DOHH2 (cell line): ENCODE data around the gene MACROD1.

Experiments used
- H3F3A ChIP-seq: fragments of 200-600 bp; sonication (generic), shearing (Covaris generic); 2 replicates; pipeline ENCODE4 v1.6.0; 2016; ENCODE audit warnings: antibody characterized with exemption, mild to moderate bottlenecking; ENCODE audit not compliant: control insufficient read depth, insufficient read depth
- H3K27ac ChIP-seq: fragments of 200-600 bp; sonication (generic); 2 replicates; pipeline ENCODE4 v1.5.1; 2014; ENCODE audit warnings: low read depth, mild to moderate bottlenecking, low read length, moderate library complexity
- H3K27me3 ChIP-seq: fragments of 200-600 bp; sonication (generic); 2 replicates; pipeline ENCODE4 v1.6.1; 2014; ENCODE audit warnings: mild to moderate bottlenecking, low read length, mixed read lengths; ENCODE audit not compliant: control insufficient read depth
- H3K36me3 ChIP-seq: fragments of 200-600 bp; sonication (generic); 2 replicates; pipeline ENCODE4 v1.6.1; 2014; ENCODE audit warnings: mild to moderate bottlenecking, low read length, moderate library complexity, mixed read lengths; ENCODE audit not compliant: control insufficient read depth
- H3K4me1 ChIP-seq: fragments of 200-600 bp; sonication (generic); 2 replicates; pipeline ENCODE4 v1.6.1; 2014; ENCODE audit warnings: mild to moderate bottlenecking, low read length, mixed read lengths; ENCODE audit not compliant: control insufficient read depth
- H3K4me2 ChIP-seq: fragments of 200-600 bp; sonication (generic); 2 replicates; pipeline ENCODE4 v1.6.0; 2014; ENCODE audit warnings: mild to moderate bottlenecking, low read length, moderate library complexity
- H3K4me3 ChIP-seq: fragments of 200-600 bp; sonication (generic); 2 replicates; pipeline ENCODE4 v1.5.1; 2014; ENCODE audit warnings: mild to moderate bottlenecking, low read length, mixed read lengths
- H3K79me2 ChIP-seq: fragments of 200-600 bp; sonication (generic); 2 replicates; pipeline ENCODE4 v1.6.1; 2014; ENCODE audit warnings: mild to moderate bottlenecking, low read length, mixed read lengths; ENCODE audit not compliant: control insufficient read depth
- H3K9me2 ChIP-seq: fragments of 200-600 bp; sonication (generic); replicated peaks from 2 replicates; pipeline ENCODE4 v1.6.1; 2014; ENCODE audit warnings: mild to moderate bottlenecking, low read length, mixed read lengths; ENCODE audit not compliant: control insufficient read depth
- H3K9me3 ChIP-seq: fragments of 200-600 bp; sonication (generic); 2 replicates; pipeline ENCODE4 v1.6.1; 2014; ENCODE audit warnings: antibody characterized with exemption, low read length, mixed read lengths; ENCODE audit not compliant: control insufficient read depth, insufficient read depth
- H4K20me1 ChIP-seq: fragments of 200-600 bp; sonication (generic); 2 replicates; pipeline ENCODE4 v1.6.0; 2014; ENCODE audit warnings: low read depth, mild to moderate bottlenecking, antibody characterized with exemption, low read length, moderate library complexity; ENCODE audit not compliant: control insufficient read depth, insufficient read depth
- EZH2phosphoT487 ChIP-seq: fragments of 200-600 bp; sonication (generic); IDR thresholded peaks from 2 replicates; pipeline ENCODE4 v1.6.1; 2017; ENCODE audit warnings: borderline replicate concordance, mild to moderate bottlenecking, antibody characterized with exemption, low read length, moderate library complexity, mixed read lengths
- TF ChIP-seq, protein P1 (sequence below): fragments of 200-600 bp; sonication (generic); IDR thresholded peaks from one replicate; pipeline ENCODE4 v1.5.1; 2014; ENCODE audit warnings: antibody characterized with exemption, mild to moderate bottlenecking, low read depth, low read length; ENCODE audit not compliant: poor library complexity, severe bottlenecking

Gene MACROD1

GRCh38 chr11:64007160-64007628, 158.7 kb downstream of the MACROD1 start:
- no peak overlapping the region for H3K4me3 ChIP-seq
- H3K27me3 ChIP-seq: peaks cover 12% of the 10 kb centered on the region
- no peaks in the 10 kb centered on the region for H3K9me2 ChIP-seq
- TF ChIP-seq EZH2phosphoT487: no peak
- TF ChIP-seq, protein P1, sequence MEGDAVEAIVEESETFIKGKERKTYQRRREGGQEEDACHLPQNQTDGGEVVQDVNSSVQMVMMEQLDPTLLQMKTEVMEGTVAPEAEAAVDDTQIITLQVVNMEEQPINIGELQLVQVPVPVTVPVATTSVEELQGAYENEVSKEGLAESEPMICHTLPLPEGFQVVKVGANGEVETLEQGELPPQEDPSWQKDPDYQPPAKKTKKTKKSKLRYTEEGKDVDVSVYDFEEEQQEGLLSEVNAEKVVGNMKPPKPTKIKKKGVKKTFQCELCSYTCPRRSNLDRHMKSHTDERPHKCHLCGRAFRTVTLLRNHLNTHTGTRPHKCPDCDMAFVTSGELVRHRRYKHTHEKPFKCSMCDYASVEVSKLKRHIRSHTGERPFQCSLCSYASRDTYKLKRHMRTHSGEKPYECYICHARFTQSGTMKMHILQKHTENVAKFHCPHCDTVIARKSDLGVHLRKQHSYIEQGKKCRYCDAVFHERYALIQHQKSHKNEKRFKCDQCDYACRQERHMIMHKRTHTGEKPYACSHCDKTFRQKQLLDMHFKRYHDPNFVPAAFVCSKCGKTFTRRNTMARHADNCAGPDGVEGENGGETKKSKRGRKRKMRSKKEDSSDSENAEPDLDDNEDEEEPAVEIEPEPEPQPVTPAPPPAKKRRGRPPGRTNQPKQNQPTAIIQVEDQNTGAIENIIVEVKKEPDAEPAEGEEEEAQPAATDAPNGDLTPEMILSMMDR: no peak
- H3K4me1 ChIP-seq: peaks cover 2% of the 10 kb centered on the region
- H3K27ac ChIP-seq: no peak overlapping the region
- no peak overlapping the region for H3K4me2 ChIP-seq
- no peaks in the 10 kb centered on the region for H3K79me2 ChIP-seq
- no peaks in the 10 kb centered on the region for H3F3A ChIP-seq
- H3K9me3 ChIP-seq: peaks cover 11% of the 10 kb centered on the region
- 0 out of 2 replicates have a peak, but pooled peaks cover 4% of the 10 kb centered on the region for H4K20me1 ChIP-seq
- no peaks in the 10 kb centered on the region for H3K36me3 ChIP-seq

- no peak overlapping the region for H3K4me3 ChIP-seq
- no peaks in the 10 kb centered on the region for H3F3A ChIP-seq
- H3K36me3 ChIP-seq: no peaks in the 10 kb centered on the region
- 0 out of 2 replicates have a peak, but pooled peaks cover 4% of the 10 kb centered on the region for H4K20me1 ChIP-seq
- H3K9me3 ChIP-seq: peaks cover 11% of the 10 kb centered on the region
- peaks cover 12% of the 10 kb centered on the region for H3K27me3 ChIP-seq
- peaks cover 10% of the 10 kb centered on the region for H3K4me1 ChIP-seq
- H3K9me2 ChIP-seq: no peaks in the 10 kb centered on the region
- TF ChIP-seq, protein P1: no peak
- no peak for TF ChIP-seq EZH2phosphoT487
- no peak overlapping the region for H3K4me2 ChIP-seq
- no peaks in the 10 kb centered on the region for H3K79me2 ChIP-seq
- no peak overlapping the region for H3K27ac ChIP-seq
Observed at GRCh38 chr11:64006398-64006797, 159.5 kb downstream of the MACROD1 start.

DNA sequence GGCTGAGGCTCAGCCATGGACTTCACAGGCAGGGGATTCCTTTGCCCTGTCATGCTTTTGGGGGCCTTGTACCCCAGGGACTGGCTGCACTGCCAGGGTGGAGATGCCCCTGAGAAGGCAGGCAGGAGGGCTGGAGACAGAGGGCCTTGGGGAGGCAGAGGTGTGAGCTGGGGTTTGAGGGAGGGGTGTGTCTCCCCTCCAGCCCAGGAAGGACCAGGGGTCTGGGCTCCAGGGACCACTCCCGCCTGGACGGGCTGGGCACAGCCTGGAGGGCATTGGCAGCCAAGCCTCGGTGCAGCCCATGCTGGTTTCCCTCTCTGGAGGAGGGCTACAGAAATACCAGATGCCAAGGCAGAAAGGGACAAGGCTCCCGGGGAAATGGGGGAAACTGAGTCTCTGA, 160.2 kb downstream of the MACROD1 start:
- H3K4me3 ChIP-seq: no peak overlapping the region
- no peak for TF ChIP-seq EZH2phosphoT487
- TF ChIP-seq, protein P1: no peak
- H3K4me2 ChIP-seq: no peak overlapping the region
- no peak overlapping the region for H3K27ac ChIP-seq
- no peaks in the 10 kb centered on the region for H3K79me2 ChIP-seq
- H3K9me2 ChIP-seq: no peaks in the 10 kb centered on the region
- H4K20me1 ChIP-seq: 0 out of 2 replicates have a peak, but pooled peaks cover 4% of the 10 kb centered on the region
- H3F3A ChIP-seq: no peaks in the 10 kb centered on the region
- peaks cover 7% of the 10 kb centered on the region for H3K9me3 ChIP-seq
- H3K36me3 ChIP-seq: no peaks in the 10 kb centered on the region
- peaks cover 11% of the 10 kb centered on the region for H3K4me1 ChIP-seq
- peaks cover 12% of the 10 kb centered on the region for H3K27me3 ChIP-seq
